DMS114 treated with DMSO at 0.1 percent for 48 hours (cell line): Measurements from ENCODE around the gene RABGGTB.
"Not testable (repeated sequence)": the region's sequence is repeated elsewhere in the genome, so short reads cannot be mapped to it uniquely, and the experiment has no call there.

Experiments
- DNase-seq: peaks from one replicate; lab custom pipeline; 2025; ENCODE audit not compliant: unreplicated experiment; lab: John Stamatoyannopoulos, UW

RABGGTB gene

DNA sequence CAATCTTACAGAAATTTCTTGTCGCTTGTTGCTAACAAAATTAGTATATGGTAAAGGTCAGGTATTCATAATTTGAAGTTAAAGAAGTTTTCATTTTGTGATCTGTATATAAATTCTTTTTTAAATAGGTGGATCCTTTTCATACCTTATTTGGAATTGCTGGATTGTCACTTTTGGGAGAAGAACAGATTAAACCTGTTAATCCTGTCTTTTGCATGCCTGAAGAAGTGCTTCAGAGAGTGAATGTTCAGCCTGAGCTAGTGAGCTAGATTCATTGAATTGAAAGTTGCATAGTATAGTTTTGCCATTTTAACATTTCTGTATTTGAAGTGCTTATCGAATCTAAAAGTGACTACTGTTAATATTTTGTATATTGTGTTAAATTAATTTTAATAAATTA is 8.3 kb downstream of the RABGGTB start:
- no peak for DNase-seq

GRCh38 chr1:75795703-75796193 is 9.7 kb downstream of the RABGGTB start:
- no peak for DNase-seq

GRCh38 chr1:75796376-75797272 is 10.6 kb downstream of the RABGGTB start, which contains the start of gene MSH4:
TSS of gene MSH4 (plus strand) at chr1:75796882. CDS start at chr1:75796986, 104 bp downstream.
- peak; percentile 74 for DNase-seq

DNA sequence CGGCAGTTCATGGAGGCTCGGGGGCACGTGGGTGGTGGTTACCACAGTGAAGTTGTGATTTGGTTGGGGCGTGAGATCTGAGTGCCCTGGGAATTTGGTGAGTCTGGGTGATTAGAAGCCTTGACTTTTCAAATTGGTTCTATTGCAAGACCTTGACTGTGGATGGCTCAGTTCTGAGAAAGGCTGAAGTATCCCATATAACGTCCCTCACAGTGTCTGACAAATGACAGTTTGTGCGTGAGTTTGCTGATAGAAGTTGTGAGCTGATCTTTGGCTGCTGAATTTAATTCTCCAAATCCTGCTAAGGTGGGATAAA is 11.2 kb downstream of the RABGGTB start:
- DNase-seq = no peak

GRCh38 chr1:75797606-75798216 is 11.7 kb downstream of the RABGGTB start:
- DNase-seq = no peak

- DNase-seq = not testable (repeated sequence)
These were observed 15.4 kb downstream of the RABGGTB start for GRCh38 chr1:75801480-75801879.

DNA sequence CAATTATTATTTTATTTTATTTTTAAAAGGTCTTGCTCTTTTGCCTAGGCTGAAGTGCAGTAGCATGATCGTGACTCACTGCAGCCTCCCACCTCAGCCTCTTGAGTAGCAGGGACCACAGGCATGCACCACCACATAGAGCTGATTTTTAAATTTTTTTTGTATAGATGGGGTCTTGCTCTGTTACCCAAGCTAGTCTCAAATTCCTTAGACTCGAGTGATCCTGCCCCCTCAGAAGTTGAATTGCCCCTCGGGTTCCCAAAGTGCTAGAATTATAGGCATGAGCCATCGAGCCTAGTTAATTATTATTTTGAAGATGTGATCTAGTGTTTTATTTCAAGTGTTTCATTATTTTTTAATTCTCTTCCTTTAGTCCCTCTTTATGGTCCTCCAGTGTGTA is 22.9 kb downstream of the RABGGTB start:
- no peak for DNase-seq

DNA sequence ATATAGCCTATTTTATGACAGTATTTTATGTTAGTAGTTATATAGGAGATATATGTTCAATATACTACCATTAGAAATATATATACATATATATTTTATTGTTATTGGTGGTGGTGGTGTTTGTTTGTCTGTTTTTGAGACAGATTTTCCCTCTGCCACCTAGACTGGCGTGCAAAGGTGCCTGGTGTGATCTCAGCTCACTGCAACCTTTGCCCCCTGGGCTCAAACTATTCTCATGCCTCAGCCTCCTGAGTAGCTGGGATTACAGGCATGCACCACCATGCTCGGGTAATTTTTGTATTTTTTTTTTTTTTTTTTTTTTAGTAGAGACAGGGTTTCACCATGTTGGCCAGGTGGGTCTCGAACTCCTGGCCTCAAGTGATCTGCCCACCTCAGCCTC is 24.1 kb downstream of the RABGGTB start:
- DNase-seq = not testable (repeated sequence)

DNA sequence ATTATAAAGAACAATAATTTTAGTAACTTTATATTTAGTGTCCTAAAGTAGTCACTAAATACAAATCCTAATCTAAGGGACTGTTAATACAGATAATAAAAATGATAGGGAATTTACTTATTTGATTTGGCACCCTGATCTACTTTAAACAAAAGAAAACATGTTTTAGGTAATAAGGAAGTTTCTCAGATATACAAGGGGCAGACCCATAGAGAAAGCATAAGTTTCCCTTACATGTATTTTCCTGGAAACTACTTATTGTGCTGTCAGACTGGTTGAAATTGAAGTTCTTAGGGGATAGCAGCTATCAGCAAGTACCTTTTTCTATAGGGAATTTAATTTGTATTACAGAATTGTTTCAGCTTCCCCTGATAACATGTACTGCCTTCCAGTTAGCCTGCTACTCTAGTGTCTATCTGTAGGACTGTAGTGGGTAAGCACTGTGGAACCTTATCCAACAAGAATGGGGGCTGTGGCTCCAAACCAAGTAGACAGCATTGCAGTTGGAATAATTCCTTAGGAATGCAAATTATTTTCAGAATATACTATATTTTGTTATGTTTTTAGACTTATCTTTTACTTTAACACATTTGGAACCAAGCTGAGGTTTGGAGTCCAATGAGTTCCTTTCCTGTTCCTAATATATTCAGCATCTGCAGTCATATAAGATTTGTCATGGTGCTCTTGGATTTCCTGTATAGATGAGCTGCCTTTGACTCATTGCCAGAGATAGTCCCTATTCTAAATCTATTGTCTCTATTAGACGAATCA is 25.3 kb downstream of the RABGGTB start:
- no peak for DNase-seq

- DNase-seq = no peak
These were observed 26.0 kb downstream of the RABGGTB start for GRCh38 chr1:75812065-75812464.

DNA sequence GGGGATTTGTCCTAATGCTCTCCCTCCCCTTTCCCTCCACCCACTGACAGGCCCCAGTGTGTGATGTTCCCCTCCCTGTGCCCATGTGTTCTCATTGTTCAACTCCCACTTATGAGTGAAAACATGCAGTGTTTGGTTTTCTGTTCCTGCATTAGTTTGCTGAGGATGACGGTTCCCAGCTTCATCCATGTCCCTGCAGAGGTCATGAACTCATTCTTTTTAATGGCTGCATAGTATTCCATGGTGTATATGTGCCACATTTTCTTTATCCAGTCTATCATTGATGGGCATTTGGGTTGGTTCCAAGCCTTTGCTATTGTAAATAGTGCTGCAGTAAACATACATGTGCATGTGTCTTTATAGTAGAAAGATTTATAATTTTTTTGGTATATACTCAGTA is 37.5 kb downstream of the RABGGTB start:
- DNase-seq = not testable (repeated sequence)

DNA sequence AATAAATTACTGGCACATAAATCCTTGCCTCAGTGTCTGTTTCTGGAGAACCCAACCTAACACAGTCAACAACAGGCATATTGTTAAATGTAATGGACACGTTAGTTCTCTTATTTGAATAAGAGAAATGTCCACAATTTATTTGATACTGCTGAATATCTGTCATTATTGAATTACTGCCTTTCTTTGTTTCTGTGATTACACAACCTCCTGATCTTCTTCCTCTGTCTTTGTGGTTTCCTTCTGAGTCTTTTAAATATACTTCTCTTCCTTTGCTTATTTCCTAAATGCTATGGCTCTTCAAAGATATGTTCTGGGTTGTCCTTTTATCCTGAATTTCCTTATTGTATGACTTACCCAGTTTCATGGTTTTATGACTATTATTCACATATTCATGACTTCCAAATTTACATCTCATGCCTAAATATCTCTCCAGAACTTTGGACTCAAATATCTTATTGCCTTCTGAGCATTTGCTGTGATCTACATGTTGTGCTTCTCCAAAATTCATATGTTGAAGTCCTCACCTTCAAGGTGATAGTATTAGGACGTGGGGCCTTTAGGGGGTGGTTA is 50.6 kb downstream of the RABGGTB start:
- no peak for DNase-seq

- DNase-seq = no peak
These were observed 52.0 kb downstream of the RABGGTB start for GRCh38 chr1:75838079-75838478.

GRCh38 chr1:75841421-75841820 is 55.4 kb downstream of the RABGGTB start:
- no peak for DNase-seq
